Liver (tissue), 3 donors: ENCODE data around the gene TMEM117.

Source experiments
- EGR1 ChIP-seq, 2 donors: IDR thresholded peaks; 2 replicates each; pipeline ENCODE4 v1.6.1; 2016 to 2018; ENCODE audit warnings: antibody characterized with exemption in 2 of 2, low read depth in 2 of 2
- GABPA ChIP-seq, 2 donors: IDR thresholded peaks in 1 of 2; conservative IDR thresholded peaks in 1 of 2; 2 replicates each; pipeline ENCODE4 v1.6.1; 2016; ENCODE audit warnings: antibody characterized with exemption in 2 of 2, mild to moderate bottlenecking in 1 of 2, moderate library complexity in 1 of 2
- JUND ChIP-seq, 2 donors: IDR thresholded peaks; 2 replicates each; pipeline ENCODE4 v1.6.1; 2016; ENCODE audit warnings: antibody characterized with exemption in 2 of 2
- TAF1 ChIP-seq: conservative IDR thresholded peaks from 2 replicates; pipeline ENCODE4 v1.6.1; 2016; ENCODE audit warnings: antibody characterized with exemption, mild to moderate bottlenecking
- TF ChIP-seq, protein P1 (sequence below): fragments of 150-350 bp; IDR thresholded peaks from 2 replicates; pipeline ENCODE4 v1.5.1; 2017; ENCODE audit warnings: improper control_type of control experiment, low read depth, low read length; ENCODE audit not compliant: missing input control
- TF ChIP-seq, protein P2 (sequence below): IDR thresholded peaks from 2 replicates; pipeline ENCODE4 v1.6.1; 2016; ENCODE audit warnings: antibody characterized with exemption
- TF ChIP-seq, protein P3 (sequence below): IDR thresholded peaks from 2 replicates; pipeline ENCODE4 v1.6.1; 2016; ENCODE audit warnings: antibody characterized with exemption
- donor health status: healthy.
- donor health status: healthy.

GRCh38 chr12:43964033-43964432 is 128.2 kb downstream of the TMEM117 start:
- TF ChIP-seq GABPA (IDR thresholded peaks at IDR 0.05 in 1 of 2, conservative IDR thresholded peaks at IDR 0.05 in 1 of 2): no peak
- TF ChIP-seq, protein P1, sequence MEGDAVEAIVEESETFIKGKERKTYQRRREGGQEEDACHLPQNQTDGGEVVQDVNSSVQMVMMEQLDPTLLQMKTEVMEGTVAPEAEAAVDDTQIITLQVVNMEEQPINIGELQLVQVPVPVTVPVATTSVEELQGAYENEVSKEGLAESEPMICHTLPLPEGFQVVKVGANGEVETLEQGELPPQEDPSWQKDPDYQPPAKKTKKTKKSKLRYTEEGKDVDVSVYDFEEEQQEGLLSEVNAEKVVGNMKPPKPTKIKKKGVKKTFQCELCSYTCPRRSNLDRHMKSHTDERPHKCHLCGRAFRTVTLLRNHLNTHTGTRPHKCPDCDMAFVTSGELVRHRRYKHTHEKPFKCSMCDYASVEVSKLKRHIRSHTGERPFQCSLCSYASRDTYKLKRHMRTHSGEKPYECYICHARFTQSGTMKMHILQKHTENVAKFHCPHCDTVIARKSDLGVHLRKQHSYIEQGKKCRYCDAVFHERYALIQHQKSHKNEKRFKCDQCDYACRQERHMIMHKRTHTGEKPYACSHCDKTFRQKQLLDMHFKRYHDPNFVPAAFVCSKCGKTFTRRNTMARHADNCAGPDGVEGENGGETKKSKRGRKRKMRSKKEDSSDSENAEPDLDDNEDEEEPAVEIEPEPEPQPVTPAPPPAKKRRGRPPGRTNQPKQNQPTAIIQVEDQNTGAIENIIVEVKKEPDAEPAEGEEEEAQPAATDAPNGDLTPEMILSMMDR: no peak
- no peak for TF ChIP-seq EGR1 (IDR thresholded peaks at IDR 0.05; ENCODE audit: low read depth in 2 of 2)
- no peak for TF ChIP-seq JUND (IDR thresholded peaks at IDR 0.05)
- TF ChIP-seq TAF1: no peak
- TF ChIP-seq, protein P2, sequence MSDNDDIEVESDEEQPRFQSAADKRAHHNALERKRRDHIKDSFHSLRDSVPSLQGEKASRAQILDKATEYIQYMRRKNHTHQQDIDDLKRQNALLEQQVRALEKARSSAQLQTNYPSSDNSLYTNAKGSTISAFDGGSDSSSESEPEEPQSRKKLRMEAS: no peak
- TF ChIP-seq, protein P3, sequence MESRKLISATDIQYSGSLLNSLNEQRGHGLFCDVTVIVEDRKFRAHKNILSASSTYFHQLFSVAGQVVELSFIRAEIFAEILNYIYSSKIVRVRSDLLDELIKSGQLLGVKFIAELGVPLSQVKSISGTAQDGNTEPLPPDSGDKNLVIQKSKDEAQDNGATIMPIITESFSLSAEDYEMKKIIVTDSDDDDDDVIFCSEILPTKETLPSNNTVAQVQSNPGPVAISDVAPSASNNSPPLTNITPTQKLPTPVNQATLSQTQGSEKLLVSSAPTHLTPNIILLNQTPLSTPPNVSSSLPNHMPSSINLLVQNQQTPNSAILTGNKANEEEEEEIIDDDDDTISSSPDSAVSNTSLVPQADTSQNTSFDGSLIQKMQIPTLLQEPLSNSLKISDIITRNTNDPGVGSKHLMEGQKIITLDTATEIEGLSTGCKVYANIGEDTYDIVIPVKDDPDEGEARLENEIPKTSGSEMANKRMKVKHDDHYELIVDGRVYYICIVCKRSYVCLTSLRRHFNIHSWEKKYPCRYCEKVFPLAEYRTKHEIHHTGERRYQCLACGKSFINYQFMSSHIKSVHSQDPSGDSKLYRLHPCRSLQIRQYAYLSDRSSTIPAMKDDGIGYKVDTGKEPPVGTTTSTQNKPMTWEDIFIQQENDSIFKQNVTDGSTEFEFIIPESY: no peak
